ENCODE measurements around the gene SLK.

The SLK gene

GRCh38 chr10:104046651-104047050 is 79.7 kb downstream of the SLK start:
- Histone ChIP-seq H3K9ac (ENCODE audit: low read length) (no peak overlapping the region), H3K4me3 (ENCODE audit: low read length) (no peak overlapping the region), H4K20me1 (ENCODE audit: insufficient read depth, low read length) (no peaks in the 10 kb centered on the region), H3K4me1 (ENCODE audit: low read length) (no peaks in the 10 kb centered on the region), H3K79me2 (ENCODE audit: low read length) (no peaks in the 10 kb centered on the region), H3K4me2 (ENCODE audit: low read length) (no peak overlapping the region), H3K27ac (ENCODE audit: low read length) (no peak overlapping the region), H2AFZ (ENCODE audit: low read depth, low read length) (no peak overlapping the region), H3K9me3 (ENCODE audit: insufficient read depth, low read length) (no peaks in the 10 kb centered on the region), H3K36me3 (replicated peaks; ENCODE audit: low read depth, low read length) (no peaks in the 10 kb centered on the region), H3K27me3 (ENCODE audit: low read depth, low read length) (no peaks in the 10 kb centered on the region)
- no peak for TF ChIP-seq EZH2phosphoT487 (IDR thresholded peaks at IDR 0.05; ENCODE audit: low read depth)
- no peak for TF ChIP-seq CTCF (IDR thresholded peaks at IDR 0.05; ENCODE audit: low read depth, low read length)

- H2AFZ ChIP-seq (ENCODE audit: low read depth, low read length), result no peak overlapping the region
- H3K9me3 ChIP-seq (ENCODE audit: insufficient read depth, low read length), result no peaks in the 10 kb centered on the region
- no peaks in the 10 kb centered on the region for H3K27me3 ChIP-seq (ENCODE audit: low read depth, low read length)
- H3K4me1 ChIP-seq (ENCODE audit: low read length), result no peaks in the 10 kb centered on the region
- H3K4me2 ChIP-seq (ENCODE audit: low read length), result no peak overlapping the region
- H3K9ac ChIP-seq (ENCODE audit: low read length), result no peak overlapping the region
- no peak overlapping the region for H3K27ac ChIP-seq (ENCODE audit: low read length)
- H3K4me3 ChIP-seq (ENCODE audit: low read length), result no peak overlapping the region
- H4K20me1 ChIP-seq (ENCODE audit: insufficient read depth, low read length), result no peaks in the 10 kb centered on the region
- no peaks in the 10 kb centered on the region for H3K79me2 ChIP-seq (ENCODE audit: low read length)
- no peak for TF ChIP-seq CTCF (IDR thresholded peaks at IDR 0.05; ENCODE audit: low read depth, low read length)
- no peak for TF ChIP-seq EZH2phosphoT487 (IDR thresholded peaks at IDR 0.05; ENCODE audit: low read depth)
- H3K36me3 ChIP-seq (replicated peaks; ENCODE audit: low read depth, low read length), result no peaks in the 10 kb centered on the region
These were observed 82.7 kb downstream of the SLK start for GRCh38 chr10:104049504-104050250.

- H3K79me2 ChIP-seq (ENCODE audit: low read length), result no peaks in the 10 kb centered on the region
- H3K4me2 ChIP-seq (ENCODE audit: low read length), result no peak overlapping the region
- H2AFZ ChIP-seq (ENCODE audit: low read depth, low read length), result no peak overlapping the region
- TF ChIP-seq EZH2phosphoT487 (IDR thresholded peaks at IDR 0.05; ENCODE audit: low read depth) (no peak), CTCF (IDR thresholded peaks at IDR 0.05; ENCODE audit: low read depth, low read length) (no peak)
- H3K36me3 ChIP-seq (replicated peaks; ENCODE audit: low read depth, low read length), result no peaks in the 10 kb centered on the region
- H3K27ac ChIP-seq (ENCODE audit: low read length), result no peak overlapping the region
- H3K27me3 ChIP-seq (ENCODE audit: low read depth, low read length), result no peaks in the 10 kb centered on the region
- no peak overlapping the region for H3K9ac ChIP-seq (ENCODE audit: low read length)
- H3K4me3 ChIP-seq (ENCODE audit: low read length), result no peak overlapping the region
- H3K4me1 ChIP-seq (ENCODE audit: low read length), result no peaks in the 10 kb centered on the region
- no peaks in the 10 kb centered on the region for H4K20me1 ChIP-seq (ENCODE audit: insufficient read depth, low read length)
- H3K9me3 ChIP-seq (ENCODE audit: insufficient read depth, low read length), result no peaks in the 10 kb centered on the region
These were observed 85.5 kb downstream of the SLK start for GRCh38 chr10:104052431-104052830.

- Histone ChIP-seq H3K4me2 (ENCODE audit: low read length) (no peak overlapping the region), H2AFZ (ENCODE audit: low read depth, low read length) (no peak overlapping the region), H3K4me1 (ENCODE audit: low read length) (no peaks in the 10 kb centered on the region), H3K4me3 (ENCODE audit: low read length) (no peak overlapping the region), H3K36me3 (replicated peaks; ENCODE audit: low read depth, low read length) (no peaks in the 10 kb centered on the region), H3K27me3 (ENCODE audit: low read depth, low read length) (no peaks in the 10 kb centered on the region), H3K9ac (ENCODE audit: low read length) (no peak overlapping the region), H3K27ac (ENCODE audit: low read length) (no peak overlapping the region), H3K9me3 (ENCODE audit: insufficient read depth, low read length) (no peaks in the 10 kb centered on the region), H4K20me1 (ENCODE audit: insufficient read depth, low read length) (no peaks in the 10 kb centered on the region), H3K79me2 (ENCODE audit: low read length) (no peaks in the 10 kb centered on the region)
- no peak for TF ChIP-seq CTCF (IDR thresholded peaks at IDR 0.05; ENCODE audit: low read depth, low read length)
- TF ChIP-seq EZH2phosphoT487 (IDR thresholded peaks at IDR 0.05; ENCODE audit: low read depth), result no peak
These were observed 86.3 kb downstream of the SLK start for GRCh38 chr10:104053201-104053600.

Data from OCI-LY3 (cell line).